Measurements from ENCODE around the gene DZANK1. TPM values are rescaled to one million over a fixed set of nuclear protein-coding genes. Genes with fewer than 3 reads are reported as not detected.
"Not testable (repeated sequence)": the region's sequence is repeated elsewhere in the genome, so short reads cannot be mapped to it uniquely, and the experiment has no call there.

DZANK1 gene
- total and polyA plus RNA-seq, 3 experiments from 2014 or later = 1.7 to 3.1 (median 2.8) TPM

- CTCF ChIA-PET = no interaction called here
- Histone ChIP-seq H3K9me3 (ENCODE audit: low read length) (no peaks in the 10 kb centered on the region), H3K4me3 (ENCODE audit: low read length) (no peak overlapping the region), H3K4me1 (ENCODE audit: insufficient read depth, low read length) (no peaks in the 10 kb centered on the region), H3K27ac (ENCODE audit: low read depth, low read length) (no peak overlapping the region), H3K27me3 (ENCODE audit: insufficient read depth, low read length, poor library complexity, severe bottlenecking) (no peaks in the 10 kb centered on the region), H3K36me3 (ENCODE audit: insufficient read depth, low read length) (no peaks in the 10 kb centered on the region)
- no peak for DNase-seq
- Mint-ChIP-seq H3K27ac (no peak overlapping the region), H3K27me3 (peaks cover under 1 to 5% of the 10 kb centered on the region in 2 donors), H3K4me1 (no peaks in the 10 kb centered on the region), H3K9me3 (peaks cover 0 to 4% (median 0%) of the 10 kb centered on the region in 5 donors), H3K4me3 (no peak overlapping the region), H3K36me3 (peaks cover 0 to 7% (median 0%) of the 10 kb centered on the region in 3 donors)
- POLR2A ChIA-PET = no interaction called here
Measured at GRCh38 chr20:18363708-18364107, 103.1 kb downstream of the DZANK1 start.

- H3K36me3 ChIP-seq (ENCODE audit: insufficient read depth, low read length) = no peaks in the 10 kb centered on the region
Measured at GRCh38 chr20:18362916-18363315, 103.9 kb downstream of the DZANK1 start.

GRCh38 chr20:18361678-18362077, 105.2 kb downstream of the DZANK1 start:
- H3K36me3 Mint-ChIP-seq = peaks cover 0 to 2% (median 0%) of the 10 kb centered on the region in 3 donors
- no peak for DNase-seq
- H3K4me1 ChIP-seq (ENCODE audit: insufficient read depth, low read length) = no peaks in the 10 kb centered on the region
- no peak overlapping the region for H3K27ac ChIP-seq (ENCODE audit: low read depth, low read length)
- H3K4me1 Mint-ChIP-seq = no peaks in the 10 kb centered on the region
- no peak overlapping the region for H3K4me3 ChIP-seq (ENCODE audit: low read length)
- POLR2A ChIA-PET = no interaction called here
- no peaks in the 10 kb centered on the region for H3K36me3 ChIP-seq (ENCODE audit: insufficient read depth, low read length)
- H3K9me3 ChIP-seq (ENCODE audit: low read length) = no peaks in the 10 kb centered on the region
- CTCF ChIA-PET = no interaction called here
- H3K27ac Mint-ChIP-seq = no peak overlapping the region
- peaks cover 0 to 1% (median 0%) of the 10 kb centered on the region in 5 donors for H3K9me3 Mint-ChIP-seq
- H3K27me3 ChIP-seq (ENCODE audit: insufficient read depth, low read length, poor library complexity, severe bottlenecking) = no peaks in the 10 kb centered on the region
- peaks cover 0 to 4% of the 10 kb centered on the region in 2 donors for H3K27me3 Mint-ChIP-seq
- H3K4me3 Mint-ChIP-seq = no peak overlapping the region

More at GRCh38 chr20:18362916-18363315, 103.9 kb downstream of the DZANK1 start:
- Mint-ChIP-seq H3K4me1 (no peaks in the 10 kb centered on the region), H3K27ac (no peak overlapping the region), H3K27me3 (peaks cover 0 to 5% of the 10 kb centered on the region in 2 donors), H3K9me3 (peaks cover 0 to 4% (median 0%) of the 10 kb centered on the region in 5 donors), H3K4me3 (no peak overlapping the region), H3K36me3 (peaks cover 0 to 7% (median 0%) of the 10 kb centered on the region in 3 donors)
- no peak for DNase-seq
- no peaks in the 10 kb centered on the region for H3K4me1 ChIP-seq (ENCODE audit: insufficient read depth, low read length)
- ChIA-PET POLR2A (no interaction called here), CTCF (no interaction called here)
- no peak overlapping the region for H3K27ac ChIP-seq (ENCODE audit: low read depth, low read length)
- no peaks in the 10 kb centered on the region for H3K27me3 ChIP-seq (ENCODE audit: insufficient read depth, low read length, poor library complexity, severe bottlenecking)
- H3K9me3 ChIP-seq (ENCODE audit: low read length) = no peaks in the 10 kb centered on the region
- no peak overlapping the region for H3K4me3 ChIP-seq (ENCODE audit: low read length)

- Histone ChIP-seq H3K4me3 (ENCODE audit: low read length) (no peak overlapping the region), H3K27ac (ENCODE audit: low read depth, low read length) (no peak overlapping the region), H3K9me3 (ENCODE audit: low read length) (no peaks in the 10 kb centered on the region), H3K27me3 (ENCODE audit: insufficient read depth, low read length, poor library complexity, severe bottlenecking) (no peaks in the 10 kb centered on the region), H3K4me1 (ENCODE audit: insufficient read depth, low read length) (no peaks in the 10 kb centered on the region), H3K36me3 (ENCODE audit: insufficient read depth, low read length) (no peaks in the 10 kb centered on the region)
- Mint-ChIP-seq H3K4me3 (no peak overlapping the region), H3K4me1 (no peaks in the 10 kb centered on the region), H3K9me3 (no peaks in the 10 kb centered on the region), H3K27me3 (peaks cover 0 to 4% of the 10 kb centered on the region in 2 donors), H3K27ac (no peak overlapping the region), H3K36me3 (no peaks in the 10 kb centered on the region)
- ChIA-PET CTCF (no interaction called here), POLR2A (no interaction called here)
- DNase-seq = no peak
Measured at GRCh38 chr20:18360635-18361034, 106.2 kb downstream of the DZANK1 start.

- no peak overlapping the region for H3K27ac ChIP-seq (ENCODE audit: low read depth, low read length)
- Mint-ChIP-seq H3K27me3 (peaks cover 1 to 7% of the 10 kb centered on the region in 2 donors), H3K27ac (peak overlapping the region in 1 of 8 donors; percentile 12), H3K36me3 (no peaks in the 10 kb centered on the region), H3K4me3 (no peak overlapping the region), H3K9me3 (peaks cover 0 to 2% (median 0%) of the 10 kb centered on the region in 5 donors), H3K4me1 (no peaks in the 10 kb centered on the region)
- H3K4me3 ChIP-seq (ENCODE audit: low read length) = no peak overlapping the region
- no peaks in the 10 kb centered on the region for H3K27me3 ChIP-seq (ENCODE audit: insufficient read depth, low read length, poor library complexity, severe bottlenecking)
- CTCF ChIA-PET = no interaction called here
- no peaks in the 10 kb centered on the region for H3K36me3 ChIP-seq (ENCODE audit: insufficient read depth, low read length)
- no peak for DNase-seq
- H3K4me1 ChIP-seq (ENCODE audit: insufficient read depth, low read length) = no peaks in the 10 kb centered on the region
- POLR2A ChIA-PET = no interaction called here
- H3K9me3 ChIP-seq (ENCODE audit: low read length) = no peaks in the 10 kb centered on the region
Measured at GRCh38 chr20:18359854-18360253, 107.0 kb downstream of the DZANK1 start.

- H3K36me3 ChIP-seq (ENCODE audit: insufficient read depth, low read length) = not testable (repeated sequence)
- H3K27me3 Mint-ChIP-seq = peaks cover 7 to 34% of the 10 kb centered on the region in 2 donors
Measured at GRCh38 chr20:18349749-18350148, 117.1 kb downstream of the DZANK1 start.

More at GRCh38 chr20:18349749-18350148, 117.1 kb downstream of the DZANK1 start:
- DNase-seq; CTCF ChIA-PET; H3K4me1 Mint-ChIP-seq; H3K4me3 ChIP-seq (ENCODE audit: low read length); POLR2A ChIA-PET; H3K9me3 ChIP-seq (ENCODE audit: low read length); H3K36me3 Mint-ChIP-seq; H3K27ac ChIP-seq (ENCODE audit: low read depth, low read length); H3K27ac Mint-ChIP-seq; H3K4me3 Mint-ChIP-seq; H3K9me3 Mint-ChIP-seq; H3K27me3 ChIP-seq (ENCODE audit: insufficient read depth, low read length, poor library complexity, severe bottlenecking); H3K4me1 ChIP-seq (ENCODE audit: insufficient read depth, low read length): not testable (repeated sequence)

Other genes with a start within 250 kb of the DZANK1 start
- gene ZNF133, start 178.5 kb downstream of the DZANK1 start, total RNA-seq = 1 to 10 TPM; 6.1 to 6.4 TPM
- gene ZNF133, start 178.5 kb downstream of the DZANK1 start, polyA plus RNA-seq = 5.9 TPM
- 10 to 100 TPM; 17.3 to 18.0 TPM for gene POLR3F, start 360 bp upstream of the DZANK1 start, total RNA-seq
- 8.2 TPM for gene POLR3F, start 360 bp upstream of the DZANK1 start, polyA plus RNA-seq
- 10 to 100 TPM; 18.1 to 20.4 TPM for gene RBBP9, start 30.2 kb upstream of the DZANK1 start, total RNA-seq
- 7.9 TPM for gene RBBP9, start 30.2 kb upstream of the DZANK1 start, polyA plus RNA-seq
- gene SEC23B, start 40.9 kb upstream of the DZANK1 start, total RNA-seq = 100 to 1,000 TPM; 103 to 105 TPM
- gene SEC23B, start 40.9 kb upstream of the DZANK1 start, polyA plus RNA-seq = 51.1 TPM
- 10 to 100 TPM; 45.2 to 47.1 TPM for gene SMIM26, start 100.4 kb upstream of the DZANK1 start, total RNA-seq
- gene SMIM26, start 100.4 kb upstream of the DZANK1 start, polyA plus RNA-seq = 187 TPM
- gene DTD1, start 121.0 kb upstream of the DZANK1 start, total RNA-seq = 10 to 100 TPM; 60.2 to 60.8 TPM
- 59.6 TPM for gene DTD1, start 121.0 kb upstream of the DZANK1 start, polyA plus RNA-seq